Measurements from ENCODE around the gene FNIP2. TPM values are rescaled to one million over a fixed set of nuclear protein-coding genes. Genes with fewer than 3 reads are reported as not detected.

Gene FNIP2
- total and polyA plus RNA-seq, 9 of the 15 experiments (the other 6 are each of a cell fraction or from before 2014, with no cell fraction given): 1.7 to 15.5 (median 8.3) TPM

- TF ChIP-seq REST (IDR thresholded peaks at IDR 0.05; ENCODE audit: borderline replicate concordance) (peak; percentile 71; the same call in 1 of the 2 replicates), REST (CRISPR knock-in tag; IDR thresholded peaks at IDR 0.05; ENCODE audit: low read depth) (no peak)
Measured at GRCh38 chr4:158850800-158851644, 82.2 kb downstream of the FNIP2 start (continued).

All from K562 (cell line).